ENCODE measurements around the gene FABP6. TPM values are rescaled to one million over a fixed set of nuclear protein-coding genes. Genes with fewer than 3 reads are reported as not detected.

FABP6 gene
- polyA plus RNA-seq, 2 of the 4 experiments (the other 2 are of a cell fraction): 0.75 to 0.93 TPM

DNA sequence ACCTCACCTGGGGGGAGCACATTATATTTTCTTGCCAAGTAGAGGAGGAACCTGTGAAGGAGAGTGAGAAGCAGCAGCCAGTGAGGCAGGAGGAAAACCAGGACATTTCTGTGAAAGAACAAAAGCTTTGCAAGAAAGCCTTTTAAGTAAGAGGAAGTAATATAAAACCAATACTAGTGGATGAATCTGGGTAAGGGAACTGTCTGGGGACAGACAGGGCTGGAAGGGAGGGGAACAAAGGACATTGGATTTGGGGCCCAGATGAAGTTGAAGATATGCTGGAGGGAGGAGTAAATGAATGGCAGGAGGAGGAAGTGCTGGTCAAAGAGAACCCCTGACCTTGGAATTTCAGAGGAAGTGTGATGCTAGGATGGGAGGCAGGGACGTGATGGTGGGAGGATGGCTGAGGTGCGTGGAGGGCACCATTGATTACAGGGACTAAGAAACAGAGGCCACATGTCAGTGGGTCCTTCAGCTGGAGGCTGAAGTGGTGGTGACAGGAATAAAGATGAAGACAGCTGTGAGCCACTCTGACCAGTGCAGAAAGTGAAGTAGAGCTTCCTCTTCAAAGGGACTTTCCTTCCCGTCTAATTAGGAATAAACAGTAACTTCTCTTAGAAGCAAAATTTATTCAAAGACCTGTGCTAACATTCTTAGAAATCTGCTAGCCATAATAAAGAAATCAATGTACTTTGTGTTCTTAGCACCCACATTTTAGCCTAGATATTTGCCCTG, 43.5 kb upstream of the FABP6 start:
- Histone ChIP-seq H3K4me1 (no peaks in the 10 kb centered on the region), H3K27ac (no peak overlapping the region), H3K4me2 (no peak overlapping the region), H3K4me3 (no peak overlapping the region), H3K9me3 (peaks cover 4% of the 10 kb centered on the region; the same call in 1 of the 3 replicates)
- ChIA-PET POLR2A (no interaction called here), CTCF (interaction anchor here (2.6 to 3.0 kb wide), 2 partner anchors 9 to 13 kb away, joined by 6 to 12 read pairs; no protein-coding TSS in a partner anchor)
- FAIRE-seq (no peak), ATAC-seq (no peak), DNase-seq (ENCODE audit: low read depth in 1 of 2, low spot score in 1 of 2) (no peak)
- TF ChIP-seq MAFK (IDR thresholded peaks at IDR 0.05; ENCODE audit: partially characterized antibody) (no peak), RNF2 (IDR thresholded peaks at IDR 0.05; ENCODE audit: borderline replicate concordance, low read depth) (no peak), FOSL2 (IDR thresholded peaks at IDR 0.05) (no peak), FOSL2 (CRISPR knock-in tag; IDR thresholded peaks at IDR 0.05) (no peak)
- TF ChIP-seq, protein P1, sequence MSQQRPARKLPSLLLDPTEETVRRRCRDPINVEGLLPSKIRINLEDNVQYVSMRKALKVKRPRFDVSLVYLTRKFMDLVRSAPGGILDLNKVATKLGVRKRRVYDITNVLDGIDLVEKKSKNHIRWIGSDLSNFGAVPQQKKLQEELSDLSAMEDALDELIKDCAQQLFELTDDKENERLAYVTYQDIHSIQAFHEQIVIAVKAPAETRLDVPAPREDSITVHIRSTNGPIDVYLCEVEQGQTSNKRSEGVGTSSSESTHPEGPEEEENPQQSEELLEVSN (IDR thresholded peaks at IDR 0.05; ENCODE audit: borderline replicate concordance, low read depth): no peak
- WGBS (ENCODE audit: missing lambda C conversion rate): 58% methylated on average over 3 of the region's 3 CpGs

DNA sequence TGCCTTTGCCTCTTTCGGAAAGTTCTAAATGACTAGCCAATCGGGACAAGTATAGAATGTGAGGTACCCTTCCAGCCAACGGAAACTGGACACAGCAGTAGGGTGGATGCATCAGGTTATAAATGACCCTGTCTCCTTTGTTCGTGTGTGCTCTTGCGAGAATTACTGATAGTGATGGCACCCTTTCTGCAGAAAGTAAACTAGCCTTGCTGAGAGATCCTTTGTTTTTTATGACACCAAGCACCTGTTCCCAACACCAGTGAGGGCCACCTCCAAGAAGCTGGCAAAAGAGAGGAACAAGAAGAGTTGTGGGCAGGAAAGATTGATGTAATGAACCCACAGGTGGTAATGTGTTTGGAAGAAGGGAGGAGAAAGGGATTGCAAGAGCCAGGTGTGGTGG, 42.8 kb upstream of the FABP6 start:
- POLR2A ChIA-PET: no interaction called here
- Histone ChIP-seq H3K4me1 (no peaks in the 10 kb centered on the region), H3K4me3 (no peak overlapping the region), H3K4me2 (no peak overlapping the region), H3K27ac (no peak overlapping the region), H3K9me3 (peaks cover 4% of the 10 kb centered on the region; the same call in 1 of the 3 replicates)
- DNase-seq (ENCODE audit: low read depth in 1 of 2, low spot score in 1 of 2): no peak
- 64% methylated on average over 5 of the region's 5 CpGs for WGBS (ENCODE audit: missing lambda C conversion rate)
- TF ChIP-seq CBX8 (IDR thresholded peaks at IDR 0.05): no peak
- TF ChIP-seq, protein P2, sequence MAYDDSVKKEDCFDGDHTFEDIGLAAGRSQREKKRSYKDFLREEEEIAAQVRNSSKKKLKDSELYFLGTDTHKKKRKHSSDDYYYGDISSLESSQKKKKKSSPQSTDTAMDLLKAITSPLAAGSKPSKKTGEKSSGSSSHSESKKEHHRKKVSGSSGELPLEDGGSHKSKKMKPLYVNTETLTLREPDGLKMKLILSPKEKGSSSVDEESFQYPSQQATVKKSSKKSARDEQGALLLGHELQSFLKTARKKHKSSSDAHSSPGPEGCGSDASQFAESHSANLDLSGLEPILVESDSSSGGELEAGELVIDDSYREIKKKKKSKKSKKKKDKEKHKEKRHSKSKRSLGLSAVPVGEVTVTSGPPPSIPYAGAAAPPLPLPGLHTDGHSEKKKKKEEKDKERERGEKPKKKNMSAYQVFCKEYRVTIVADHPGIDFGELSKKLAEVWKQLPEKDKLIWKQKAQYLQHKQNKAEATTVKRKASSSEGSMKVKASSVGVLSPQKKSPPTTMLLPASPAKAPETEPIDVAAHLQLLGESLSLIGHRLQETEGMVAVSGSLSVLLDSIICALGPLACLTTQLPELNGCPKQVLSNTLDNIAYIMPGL (CRISPR knock-in tag; IDR thresholded peaks at IDR 0.05; ENCODE audit: borderline replicate concordance): no peak
- TF ChIP-seq TFCP2L1 (CRISPR knock-in tag; IDR thresholded peaks at IDR 0.05): no peak
- no peak for TF ChIP-seq ESRRA (IDR thresholded peaks at IDR 0.05; ENCODE audit: borderline replicate concordance, low read length)
- TF ChIP-seq NPAS2 (CRISPR knock-in tag; IDR thresholded peaks at IDR 0.05; ENCODE audit: borderline replicate concordance): no peak
- TF ChIP-seq EHMT2 (IDR thresholded peaks at IDR 0.05; ENCODE audit: low read depth): no peak
- TF ChIP-seq FOSB (CRISPR knock-in tag; IDR thresholded peaks at IDR 0.05): no peak
- no peak for TF ChIP-seq JUN (IDR thresholded peaks at IDR 0.05)
- TF ChIP-seq, protein P3, sequence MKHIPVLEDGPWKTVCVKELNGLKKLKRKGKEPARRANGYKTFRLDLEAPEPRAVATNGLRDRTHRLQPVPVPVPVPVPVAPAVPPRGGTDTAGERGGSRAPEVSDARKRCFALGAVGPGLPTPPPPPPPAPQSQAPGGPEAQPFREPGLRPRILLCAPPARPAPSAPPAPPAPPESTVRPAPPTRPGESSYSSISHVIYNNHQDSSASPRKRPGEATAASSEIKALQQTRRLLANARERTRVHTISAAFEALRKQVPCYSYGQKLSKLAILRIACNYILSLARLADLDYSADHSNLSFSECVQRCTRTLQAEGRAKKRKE (CRISPR knock-in tag; IDR thresholded peaks at IDR 0.05; ENCODE audit: low read depth): no peak
- TF ChIP-seq, protein P4, sequence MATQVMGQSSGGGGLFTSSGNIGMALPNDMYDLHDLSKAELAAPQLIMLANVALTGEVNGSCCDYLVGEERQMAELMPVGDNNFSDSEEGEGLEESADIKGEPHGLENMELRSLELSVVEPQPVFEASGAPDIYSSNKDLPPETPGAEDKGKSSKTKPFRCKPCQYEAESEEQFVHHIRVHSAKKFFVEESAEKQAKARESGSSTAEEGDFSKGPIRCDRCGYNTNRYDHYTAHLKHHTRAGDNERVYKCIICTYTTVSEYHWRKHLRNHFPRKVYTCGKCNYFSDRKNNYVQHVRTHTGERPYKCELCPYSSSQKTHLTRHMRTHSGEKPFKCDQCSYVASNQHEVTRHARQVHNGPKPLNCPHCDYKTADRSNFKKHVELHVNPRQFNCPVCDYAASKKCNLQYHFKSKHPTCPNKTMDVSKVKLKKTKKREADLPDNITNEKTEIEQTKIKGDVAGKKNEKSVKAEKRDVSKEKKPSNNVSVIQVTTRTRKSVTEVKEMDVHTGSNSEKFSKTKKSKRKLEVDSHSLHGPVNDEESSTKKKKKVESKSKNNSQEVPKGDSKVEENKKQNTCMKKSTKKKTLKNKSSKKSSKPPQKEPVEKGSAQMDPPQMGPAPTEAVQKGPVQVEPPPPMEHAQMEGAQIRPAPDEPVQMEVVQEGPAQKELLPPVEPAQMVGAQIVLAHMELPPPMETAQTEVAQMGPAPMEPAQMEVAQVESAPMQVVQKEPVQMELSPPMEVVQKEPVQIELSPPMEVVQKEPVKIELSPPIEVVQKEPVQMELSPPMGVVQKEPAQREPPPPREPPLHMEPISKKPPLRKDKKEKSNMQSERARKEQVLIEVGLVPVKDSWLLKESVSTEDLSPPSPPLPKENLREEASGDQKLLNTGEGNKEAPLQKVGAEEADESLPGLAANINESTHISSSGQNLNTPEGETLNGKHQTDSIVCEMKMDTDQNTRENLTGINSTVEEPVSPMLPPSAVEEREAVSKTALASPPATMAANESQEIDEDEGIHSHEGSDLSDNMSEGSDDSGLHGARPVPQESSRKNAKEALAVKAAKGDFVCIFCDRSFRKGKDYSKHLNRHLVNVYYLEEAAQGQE (IDR thresholded peaks at IDR 0.05): no peak
- no peak for TF ChIP-seq HDAC2 (IDR thresholded peaks at IDR 0.05)
- TF ChIP-seq RAD21 (conservative IDR thresholded peaks at IDR 0.05 in 1 of 2, IDR thresholded peaks at IDR 0.05 in 1 of 2): no peak
- TF ChIP-seq SREBF2 (IDR thresholded peaks at IDR 0.05): no peak
- no peak for TF ChIP-seq HOXB13 (CRISPR knock-in tag; IDR thresholded peaks at IDR 0.05; ENCODE audit: low read depth)
- no peak for TF ChIP-seq PHF8 (IDR thresholded peaks at IDR 0.05; ENCODE audit: borderline replicate concordance, low read depth)
- TF ChIP-seq HEYL (CRISPR knock-in tag; IDR thresholded peaks at IDR 0.05): no peak
- no peak for TF ChIP-seq NFE2L2 (conservative IDR thresholded peaks at IDR 0.05; ENCODE audit: low read length)
- no peak for TF ChIP-seq EHF (CRISPR knock-in tag; IDR thresholded peaks at IDR 0.05)
- TF ChIP-seq EP300 (IDR thresholded peaks at IDR 0.05): no peak
- FAIRE-seq: no peak
- ATAC-seq: no peak
- CTCF ChIA-PET: interaction anchor here (1.2 to 3.0 kb wide), 5 partner anchors 10 to 204 kb away, joined by 6 to 12 read pairs (median 6); no protein-coding TSS in a partner anchor

Data from A549 (cell line).